Measurements from ENCODE around the gene HIC2.
"Not testable (repeated sequence)": the region's sequence is repeated elsewhere in the genome, so short reads cannot be mapped to it uniquely, and the experiment has no call there.

DNA sequence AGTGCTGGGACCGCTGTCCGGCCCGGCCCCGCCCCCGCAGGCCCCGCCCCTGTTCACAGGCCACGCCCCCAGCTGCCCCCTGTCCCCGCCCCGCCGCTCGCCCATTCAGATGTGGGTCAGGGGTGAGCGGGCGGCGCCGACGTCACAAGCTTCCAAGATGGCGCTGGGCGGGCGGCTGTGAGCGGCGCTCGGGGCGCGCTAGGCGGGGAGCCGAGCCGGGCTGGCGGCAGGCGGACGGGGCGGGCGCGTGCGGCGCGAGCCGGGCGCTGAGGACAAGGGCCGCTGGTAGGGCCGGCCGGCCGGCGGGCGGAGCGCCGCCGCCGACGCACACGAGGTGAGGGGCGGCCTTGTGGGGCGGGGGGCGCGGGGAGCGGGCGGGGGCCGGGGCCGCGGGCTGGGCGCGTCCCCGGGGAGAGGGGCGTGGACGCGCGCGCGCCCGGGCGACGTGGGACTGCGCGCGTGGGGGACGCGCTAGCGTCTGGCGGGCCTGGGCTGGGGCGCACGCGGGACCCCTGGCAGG lies at the start of gene HIC2:
- TF ChIP-seq, protein P1, sequence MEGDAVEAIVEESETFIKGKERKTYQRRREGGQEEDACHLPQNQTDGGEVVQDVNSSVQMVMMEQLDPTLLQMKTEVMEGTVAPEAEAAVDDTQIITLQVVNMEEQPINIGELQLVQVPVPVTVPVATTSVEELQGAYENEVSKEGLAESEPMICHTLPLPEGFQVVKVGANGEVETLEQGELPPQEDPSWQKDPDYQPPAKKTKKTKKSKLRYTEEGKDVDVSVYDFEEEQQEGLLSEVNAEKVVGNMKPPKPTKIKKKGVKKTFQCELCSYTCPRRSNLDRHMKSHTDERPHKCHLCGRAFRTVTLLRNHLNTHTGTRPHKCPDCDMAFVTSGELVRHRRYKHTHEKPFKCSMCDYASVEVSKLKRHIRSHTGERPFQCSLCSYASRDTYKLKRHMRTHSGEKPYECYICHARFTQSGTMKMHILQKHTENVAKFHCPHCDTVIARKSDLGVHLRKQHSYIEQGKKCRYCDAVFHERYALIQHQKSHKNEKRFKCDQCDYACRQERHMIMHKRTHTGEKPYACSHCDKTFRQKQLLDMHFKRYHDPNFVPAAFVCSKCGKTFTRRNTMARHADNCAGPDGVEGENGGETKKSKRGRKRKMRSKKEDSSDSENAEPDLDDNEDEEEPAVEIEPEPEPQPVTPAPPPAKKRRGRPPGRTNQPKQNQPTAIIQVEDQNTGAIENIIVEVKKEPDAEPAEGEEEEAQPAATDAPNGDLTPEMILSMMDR (IDR thresholded peaks at IDR 0.05; ENCODE audit: low read length), result not testable (repeated sequence)
- not testable (repeated sequence) for TF ChIP-seq EZH2 (optimal IDR thresholded peaks at IDR 0.05; ENCODE audit: low read depth, low read length); EZH2phosphoT487 (IDR thresholded peaks at IDR 0.05; ENCODE audit: low read length)

Data from MM.1S (cell line).